Measurements from ENCODE around the gene ME1.

The ME1 gene

GRCh38 chr6:83252719-83253118 lies 178.1 kb downstream of the ME1 start:
- TF ChIP-seq POLR2AphosphoS5 (IDR thresholded peaks at IDR 0.05; ENCODE audit: low read depth, low read length) (no peak), REST (IDR thresholded peaks at IDR 0.05; ENCODE audit: insufficient read depth in 1 of 2, low read depth in 2 of 2, low read length in 2 of 2) (no peak), TAF1 (IDR thresholded peaks at IDR 0.05; ENCODE audit: borderline replicate concordance, insufficient read depth, low read length) (no peak), FOXP2 (optimal IDR thresholded peaks at IDR 0.05; ENCODE audit: borderline replicate concordance, extremely low read depth, extremely low read length, insufficient read depth) (no peak), SIN3A (IDR thresholded peaks at IDR 0.05; ENCODE audit: borderline replicate concordance, insufficient read depth, low read length) (no peak)

GRCh38 chr6:83250235-83250634 lies 180.6 kb downstream of the ME1 start:
- TF ChIP-seq REST (IDR thresholded peaks at IDR 0.05; ENCODE audit: insufficient read depth in 1 of 2, low read depth in 2 of 2, low read length in 2 of 2) (no peak), TAF1 (IDR thresholded peaks at IDR 0.05; ENCODE audit: borderline replicate concordance, insufficient read depth, low read length) (no peak), POLR2AphosphoS5 (IDR thresholded peaks at IDR 0.05; ENCODE audit: low read depth, low read length) (no peak), SIN3A (IDR thresholded peaks at IDR 0.05; ENCODE audit: borderline replicate concordance, insufficient read depth, low read length) (no peak), FOXP2 (optimal IDR thresholded peaks at IDR 0.05; ENCODE audit: borderline replicate concordance, extremely low read depth, extremely low read length, insufficient read depth) (no peak)

GRCh38 chr6:83247471-83247870 lies 183.4 kb downstream of the ME1 start:
- TF ChIP-seq FOXP2 (optimal IDR thresholded peaks at IDR 0.05; ENCODE audit: borderline replicate concordance, extremely low read depth, extremely low read length, insufficient read depth) (no peak), SIN3A (IDR thresholded peaks at IDR 0.05; ENCODE audit: borderline replicate concordance, insufficient read depth, low read length) (no peak)

- TF ChIP-seq POLR2AphosphoS5 (IDR thresholded peaks at IDR 0.05; ENCODE audit: low read depth, low read length): no peak
- no peak for TF ChIP-seq TAF1 (IDR thresholded peaks at IDR 0.05; ENCODE audit: borderline replicate concordance, insufficient read depth, low read length)
- TF ChIP-seq FOXP2 (optimal IDR thresholded peaks at IDR 0.05; ENCODE audit: borderline replicate concordance, extremely low read depth, extremely low read length, insufficient read depth): no peak
- TF ChIP-seq REST (IDR thresholded peaks at IDR 0.05; ENCODE audit: insufficient read depth in 1 of 2, low read depth in 2 of 2, low read length in 2 of 2): no peak
Observed at GRCh38 chr6:83231146-83231545, 199.7 kb downstream of the ME1 start.

- TF ChIP-seq TAF1 (IDR thresholded peaks at IDR 0.05; ENCODE audit: borderline replicate concordance, insufficient read depth, low read length) (no peak), FOXP2 (optimal IDR thresholded peaks at IDR 0.05; ENCODE audit: borderline replicate concordance, extremely low read depth, extremely low read length, insufficient read depth) (no peak), SIN3A (IDR thresholded peaks at IDR 0.05; ENCODE audit: borderline replicate concordance, insufficient read depth, low read length) (no peak), REST (IDR thresholded peaks at IDR 0.05; ENCODE audit: insufficient read depth in 1 of 2, low read depth in 2 of 2, low read length in 2 of 2) (no peak), POLR2AphosphoS5 (IDR thresholded peaks at IDR 0.05; ENCODE audit: low read depth, low read length) (no peak)
Observed at GRCh38 chr6:83226517-83226916, 204.3 kb downstream of the ME1 start.
